ENCODE results near the gene PLD6.

Gene PLD6

GRCh38 chr17:17182598-17183136, 23.5 kb downstream of the PLD6 start:
- Histone ChIP-seq H3K27me3 (ENCODE audit: insufficient read depth, low read length) (no peaks in the 10 kb centered on the region), H3K36me3 (ENCODE audit: control insufficient read depth in 1 of 2, insufficient read depth in 2 of 2, low read length in 2 of 2) (peaks cover 55 to 56% of the 10 kb centered on the region in 2 experiments), H3K4me3 (ENCODE audit: low read depth, low read length) (no peak overlapping the region), H2AK5ac (ENCODE audit: low read length) (no peak overlapping the region), H3K9ac (ENCODE audit: low read length) (no peak overlapping the region), H2BK120ac (ENCODE audit: insufficient read depth, low read length, poor library complexity) (no peak overlapping the region), H3K23ac (ENCODE audit: low read length) (no peak overlapping the region), H4K91ac (ENCODE audit: low read depth, low read length) (no peak overlapping the region), H3K4me2 (ENCODE audit: low read length) (no peak overlapping the region), H3K27ac (ENCODE audit: low read depth, low read length) (no peak overlapping the region), H4K12ac (ENCODE audit: low read depth, low read length) (no peak overlapping the region), H3K18ac (ENCODE audit: low read length) (no peak overlapping the region), H2BK12ac (ENCODE audit: low read length) (no peak overlapping the region), H2AFZ (ENCODE audit: insufficient read depth, low read length, poor library complexity) (no peak overlapping the region), H4K8ac (ENCODE audit: low read depth, low read length) (no peak overlapping the region), H3K9me3 (ENCODE audit: insufficient read depth, low read depth, low read length) (peaks cover 3% of the 10 kb centered on the region), H3K4me1 (ENCODE audit: control insufficient read depth in 1 of 2, insufficient read depth in 2 of 2, low read length in 2 of 2) (peaks cover 20 to 21% of the 10 kb centered on the region in 2 experiments), H3K14ac (ENCODE audit: low read length) (no peak overlapping the region), H3K4ac (ENCODE audit: low read depth, low read length) (no peak overlapping the region), H2BK5ac (ENCODE audit: low read depth, low read length, poor library complexity) (no peak overlapping the region), H3K79me2 (ENCODE audit: control insufficient read depth, insufficient read depth, low read length, poor library complexity) (peaks cover 2% of the 10 kb centered on the region), H3K79me1 (ENCODE audit: low read length) (peaks cover 11% of the 10 kb centered on the region)
- no CpG with 5 or more reads among the region's 6 CpGs for WGBS (ENCODE audit: extremely low coverage, insufficient coverage, insufficient read length)
- DNase-seq: no peak

GRCh38 chr17:17181666-17182597, 24.2 kb downstream of the PLD6 start:
- Histone ChIP-seq H3K79me2 (ENCODE audit: control insufficient read depth, insufficient read depth, low read length, poor library complexity) (no peaks in the 10 kb centered on the region), H3K4me1 (ENCODE audit: control insufficient read depth in 1 of 2, insufficient read depth in 2 of 2, low read length in 2 of 2) (peaks cover 13% of the 10 kb centered on the region in 2 experiments), H4K91ac (ENCODE audit: low read depth, low read length) (no peak overlapping the region), H4K8ac (ENCODE audit: low read depth, low read length) (no peak overlapping the region), H3K4me2 (ENCODE audit: low read length) (no peak overlapping the region), H3K14ac (ENCODE audit: low read length) (no peak overlapping the region), H3K27me3 (ENCODE audit: insufficient read depth, low read length) (no peaks in the 10 kb centered on the region), H2AFZ (ENCODE audit: insufficient read depth, low read length, poor library complexity) (no peak overlapping the region), H3K18ac (ENCODE audit: low read length) (no peak overlapping the region), H3K4ac (ENCODE audit: low read depth, low read length) (no peak overlapping the region), H3K36me3 (ENCODE audit: control insufficient read depth in 1 of 2, insufficient read depth in 2 of 2, low read length in 2 of 2) (peaks cover 59 to 61% of the 10 kb centered on the region in 2 experiments), H2AK5ac (ENCODE audit: low read length) (no peak overlapping the region), H2BK12ac (ENCODE audit: low read length) (no peak overlapping the region), H3K27ac (ENCODE audit: low read depth, low read length) (no peak overlapping the region), H3K9me3 (ENCODE audit: insufficient read depth, low read depth, low read length) (peaks cover 3% of the 10 kb centered on the region), H4K12ac (ENCODE audit: low read depth, low read length) (no peak overlapping the region), H3K4me3 (ENCODE audit: low read depth, low read length) (no peak overlapping the region), H2BK5ac (ENCODE audit: low read depth, low read length, poor library complexity) (no peak overlapping the region), H3K23ac (ENCODE audit: low read length) (no peak overlapping the region), H2BK120ac (ENCODE audit: insufficient read depth, low read length, poor library complexity) (no peak overlapping the region), H3K9ac (ENCODE audit: low read length) (no peak overlapping the region), H3K79me1 (ENCODE audit: low read length) (peaks cover 7% of the 10 kb centered on the region)
- no peak for DNase-seq
- no CpG with 5 or more reads among the region's 15 CpGs for WGBS (ENCODE audit: extremely low coverage, insufficient coverage, insufficient read length)

GRCh38 chr17:17180741-17181525, 25.2 kb downstream of the PLD6 start:
- Histone ChIP-seq H3K18ac (ENCODE audit: low read length) (no peak overlapping the region), H4K91ac (ENCODE audit: low read depth, low read length) (no peak overlapping the region), H3K27ac (ENCODE audit: low read depth, low read length) (no peak overlapping the region), H3K4me3 (ENCODE audit: low read depth, low read length) (peak overlapping the region; percentile 33), H3K79me1 (ENCODE audit: low read length) (no peaks in the 10 kb centered on the region), H3K9me3 (ENCODE audit: insufficient read depth, low read depth, low read length) (peaks cover 3% of the 10 kb centered on the region), H2BK5ac (ENCODE audit: low read depth, low read length, poor library complexity) (no peak overlapping the region), H2BK12ac (ENCODE audit: low read length) (no peak overlapping the region), H3K14ac (ENCODE audit: low read length) (no peak overlapping the region), H4K12ac (ENCODE audit: low read depth, low read length) (no peak overlapping the region), H2AK5ac (ENCODE audit: low read length) (no peak overlapping the region), H2BK120ac (ENCODE audit: insufficient read depth, low read length, poor library complexity) (no peak overlapping the region), H3K4me1 (ENCODE audit: control insufficient read depth in 1 of 2, insufficient read depth in 2 of 2, low read length in 2 of 2) (peaks cover 3% of the 10 kb centered on the region in 2 experiments), H3K36me3 (ENCODE audit: control insufficient read depth in 1 of 2, insufficient read depth in 2 of 2, low read length in 2 of 2) (peaks cover 67 to 69% of the 10 kb centered on the region in 2 experiments), H2AFZ (ENCODE audit: insufficient read depth, low read length, poor library complexity) (no peak overlapping the region), H3K4me2 (ENCODE audit: low read length) (no peak overlapping the region), H3K79me2 (ENCODE audit: control insufficient read depth, insufficient read depth, low read length, poor library complexity) (no peaks in the 10 kb centered on the region), H3K4ac (ENCODE audit: low read depth, low read length) (no peak overlapping the region), H3K9ac (ENCODE audit: low read length) (no peak overlapping the region), H4K8ac (ENCODE audit: low read depth, low read length) (no peak overlapping the region), H3K27me3 (ENCODE audit: insufficient read depth, low read length) (no peaks in the 10 kb centered on the region), H3K23ac (ENCODE audit: low read length) (no peak overlapping the region)
- WGBS (ENCODE audit: extremely low coverage, insufficient coverage, insufficient read length): no CpG with 5 or more reads among the region's 13 CpGs
- no peak for DNase-seq

- Histone ChIP-seq H2BK12ac (ENCODE audit: low read length) (no peak overlapping the region), H3K14ac (ENCODE audit: low read length) (no peak overlapping the region), H3K27me3 (ENCODE audit: insufficient read depth, low read length) (no peaks in the 10 kb centered on the region), H3K4me2 (ENCODE audit: low read length) (no peak overlapping the region), H3K18ac (ENCODE audit: low read length) (no peak overlapping the region), H3K79me1 (ENCODE audit: low read length) (no peaks in the 10 kb centered on the region), H4K91ac (ENCODE audit: low read depth, low read length) (no peak overlapping the region), H2AK5ac (ENCODE audit: low read length) (no peak overlapping the region), H4K8ac (ENCODE audit: low read depth, low read length) (no peak overlapping the region), H2BK5ac (ENCODE audit: low read depth, low read length, poor library complexity) (no peak overlapping the region), H3K79me2 (ENCODE audit: control insufficient read depth, insufficient read depth, low read length, poor library complexity) (no peaks in the 10 kb centered on the region), H3K36me3 (ENCODE audit: control insufficient read depth in 1 of 2, insufficient read depth in 2 of 2, low read length in 2 of 2) (peaks cover 75 to 77% of the 10 kb centered on the region in 2 experiments), H3K4me3 (ENCODE audit: low read depth, low read length) (peak overlapping the region; percentile 3), H2BK120ac (ENCODE audit: insufficient read depth, low read length, poor library complexity) (no peak overlapping the region), H3K9me3 (ENCODE audit: insufficient read depth, low read depth, low read length) (peaks cover 3% of the 10 kb centered on the region), H3K4ac (ENCODE audit: low read depth, low read length) (no peak overlapping the region), H3K4me1 (ENCODE audit: control insufficient read depth in 1 of 2, insufficient read depth in 2 of 2, low read length in 2 of 2) (peaks cover 3% of the 10 kb centered on the region in 2 experiments), H4K12ac (ENCODE audit: low read depth, low read length) (no peak overlapping the region), H2AFZ (ENCODE audit: insufficient read depth, low read length, poor library complexity) (no peak overlapping the region), H3K23ac (ENCODE audit: low read length) (no peak overlapping the region), H3K27ac (ENCODE audit: low read depth, low read length) (no peak overlapping the region), H3K9ac (ENCODE audit: low read length) (no peak overlapping the region)
- WGBS (ENCODE audit: extremely low coverage, insufficient coverage, insufficient read length): no CpG with 5 or more reads among the region's 9 CpGs
- no peak for DNase-seq
Measured at GRCh38 chr17:17180141-17180603, 26.0 kb downstream of the PLD6 start.

All from trophoblast cell (in vitro differentiated cells and primary cell).